Sigmoid colon (tissue), 7 donors: ENCODE results near the gene ASPSCR1. TPM values are rescaled to one million over a fixed set of nuclear protein-coding genes. Genes with fewer than 3 reads are reported as not detected.

Experiments
- DNase-seq: peaks from one replicate; pipeline ENCODE4 v3.0.0-alpha.2; 2019
- H3K27ac ChIP-seq, 4 donors: fragments of 200-600 bp; sonication (generic); one replicate each; pipeline ENCODE4 v1.5.1; 2016 to 2019; ENCODE audit warnings: mild to moderate bottlenecking in 1 of 4
- H3K27me3 ChIP-seq, 3 donors: fragments of 200-600 bp; sonication (generic); one replicate each; pipeline ENCODE4 v1.5.1; 2019; ENCODE audit warnings: mild to moderate bottlenecking in 1 of 3
- H3K36me3 ChIP-seq, 4 donors: fragments of 200-600 bp; sonication (generic); one replicate each; pipeline ENCODE4 v1.5.1; 2016 to 2019
- H3K4me1 ChIP-seq, 4 donors: fragments of 200-600 bp; sonication (generic); one replicate each; pipeline ENCODE4 v1.5.1; 2017 to 2019
- H3K4me3 ChIP-seq, 4 donors: fragments of 200-600 bp; sonication (generic); one replicate each; pipeline ENCODE4 v1.5.1; 2017 to 2019; ENCODE audit warnings: mild to moderate bottlenecking in 2 of 4, moderate library complexity in 1 of 4
- H3K9me3 ChIP-seq, 4 donors: fragments of 200-600 bp in 3 of 4; sonication (generic) in 3 of 4; one replicate each; pipeline versions ENCODE4 v1.5.1 to v1.6.1; 2013 to 2019
- EP300 ChIP-seq, 4 donors: sonication (generic); formaldehyde crosslinking; IDR thresholded peaks; one replicate each; pipeline ENCODE4 v1.6.1; 2017; ENCODE audit warnings: antibody characterized with exemption in 4 of 4
- POLR2A ChIP-seq, 2 donors: fragments of 450-650 bp; IDR thresholded peaks; one replicate each; pipeline ENCODE4 v1.6.1; 2016; ENCODE audit warnings: antibody characterized with exemption in 2 of 2, mild to moderate bottlenecking in 2 of 2, moderate library complexity in 2 of 2
- POLR2AphosphoS5 ChIP-seq, 4 donors: sonication (generic); formaldehyde crosslinking; IDR thresholded peaks; one replicate each; pipeline ENCODE4 v1.6.1; 2017; ENCODE audit warnings: antibody characterized with exemption in 4 of 4
- WGBS, 2 donors: extraction: QIAGEN DNeasy Blood & Tissue Kit; methylation state at CpG; one replicate each; pipeline ENCODE4 v1.1.7; 2013; 5-methylcytosine and 5-hydroxymethylcytosine counted together
- intact Hi-C: fragments of 100-400 bp; cut with DNase I; formaldehyde crosslinking; loops from one replicate; pipeline ENCODE4 v1.15.1; 2023
- polyA plus RNA-seq, 3 donors: library from polyadenylated mRNA; stranded (reverse); fragments of 200-250 nt; gene quantifications; one replicate each; pipeline ENCODE4 v1.2.3, GENCODE V29; 2013
- total RNA-seq, 4 donors: library from RNA; depleted of rRNA; stranded (reverse); fragments of >200 nt; gene quantifications; one replicate each; pipeline ENCODE4 v1.1.0, GENCODE V29; 2016
- TF ChIP-seq, protein P1 (sequence below), 4 experiments: fragments of 450-650 bp in 3 of 4; fragments of 200-600 bp in 1 of 4; IDR thresholded peaks; one replicate each; pipeline ENCODE4 v1.5.1; 2016 to 2019; ENCODE audit warnings: antibody characterized with exemption in 4 of 4, mild to moderate bottlenecking in 3 of 4, moderate library complexity in 2 of 4
- donor health status: healthy with polysubstance abuse.
- donor health status: Bipolar disorder and iron deficiency.
- donor health status: healthy.

ASPSCR1 gene
- total and polyA plus RNA-seq, 7 donors = 9.3 to 35.9 (median 23.4) TPM

DNA sequence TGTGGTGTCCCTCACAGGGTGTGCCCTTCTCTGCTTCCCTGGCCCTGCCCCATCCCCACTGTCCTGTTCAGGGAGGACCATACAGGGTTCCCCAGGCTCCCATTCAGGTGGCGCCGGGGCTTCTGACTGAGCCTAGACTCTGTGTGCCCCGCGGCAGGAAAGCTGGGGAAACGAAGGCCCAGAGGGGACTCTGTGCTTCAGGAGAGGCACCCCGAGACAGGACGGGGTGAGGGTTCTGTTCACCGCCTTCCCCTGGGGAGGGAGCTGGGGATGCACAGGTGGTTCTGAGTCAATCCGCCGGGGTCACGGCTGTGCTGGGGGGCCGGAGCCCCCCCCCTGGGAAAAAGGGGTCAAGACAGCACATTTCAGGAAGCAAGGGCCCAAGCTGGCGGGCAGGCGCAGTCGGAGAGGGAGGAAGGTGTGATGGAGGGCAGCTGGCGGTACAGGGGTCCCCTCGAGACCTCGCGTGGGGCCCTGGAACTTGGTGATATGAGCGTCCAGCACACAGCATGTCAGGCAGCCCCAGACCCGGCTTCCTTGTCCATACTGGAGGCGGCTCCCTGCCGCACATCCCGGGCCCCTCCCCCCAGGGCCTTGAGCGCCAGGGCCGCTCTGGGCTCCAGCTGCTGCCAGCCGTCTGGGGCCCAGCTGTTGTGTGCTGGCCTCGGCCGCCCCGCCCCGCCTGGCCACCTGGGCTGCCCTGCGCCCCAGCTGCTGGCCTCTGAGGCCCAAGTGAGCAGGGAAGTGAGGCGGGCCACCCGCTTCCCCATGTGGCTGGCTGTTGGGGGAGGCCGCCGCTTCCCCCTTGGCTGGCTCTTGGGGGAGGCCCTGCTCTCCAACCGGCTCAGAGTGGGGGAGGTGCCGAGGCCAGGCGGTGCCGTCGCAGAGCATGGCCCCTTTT lies 10.8 kb upstream of the ASPSCR1 start:
- TF ChIP-seq, protein P1, sequence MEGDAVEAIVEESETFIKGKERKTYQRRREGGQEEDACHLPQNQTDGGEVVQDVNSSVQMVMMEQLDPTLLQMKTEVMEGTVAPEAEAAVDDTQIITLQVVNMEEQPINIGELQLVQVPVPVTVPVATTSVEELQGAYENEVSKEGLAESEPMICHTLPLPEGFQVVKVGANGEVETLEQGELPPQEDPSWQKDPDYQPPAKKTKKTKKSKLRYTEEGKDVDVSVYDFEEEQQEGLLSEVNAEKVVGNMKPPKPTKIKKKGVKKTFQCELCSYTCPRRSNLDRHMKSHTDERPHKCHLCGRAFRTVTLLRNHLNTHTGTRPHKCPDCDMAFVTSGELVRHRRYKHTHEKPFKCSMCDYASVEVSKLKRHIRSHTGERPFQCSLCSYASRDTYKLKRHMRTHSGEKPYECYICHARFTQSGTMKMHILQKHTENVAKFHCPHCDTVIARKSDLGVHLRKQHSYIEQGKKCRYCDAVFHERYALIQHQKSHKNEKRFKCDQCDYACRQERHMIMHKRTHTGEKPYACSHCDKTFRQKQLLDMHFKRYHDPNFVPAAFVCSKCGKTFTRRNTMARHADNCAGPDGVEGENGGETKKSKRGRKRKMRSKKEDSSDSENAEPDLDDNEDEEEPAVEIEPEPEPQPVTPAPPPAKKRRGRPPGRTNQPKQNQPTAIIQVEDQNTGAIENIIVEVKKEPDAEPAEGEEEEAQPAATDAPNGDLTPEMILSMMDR (IDR thresholded peaks at IDR 0.05) = no peak
- no peak for TF ChIP-seq POLR2A (IDR thresholded peaks at IDR 0.05)
- peak; percentile 13 to 72 (median 48) for TF ChIP-seq POLR2AphosphoS5 (IDR thresholded peaks at IDR 0.05)
- Histone ChIP-seq H3K27me3 (peaks cover 12 to 28% (median 20%) of the 10 kb centered on the region in 3 donors), H3K4me3 (no peak overlapping the region), H3K9me3 (no peaks in the 10 kb centered on the region), H3K36me3 (no peaks in the 10 kb centered on the region), H3K4me1 (peaks cover 0 to 28% (median 23%) of the 10 kb centered on the region in 4 donors), H3K27ac (peak overlapping the region in 3 of 4 donors; percentile 28 to 46 (median 29))
- intact Hi-C loops = no loop called here
- peak; percentile 80 for DNase-seq
- 36 to 38% methylated on average over 41 of the region's 41 CpGs for WGBS, 2 donors

DNA sequence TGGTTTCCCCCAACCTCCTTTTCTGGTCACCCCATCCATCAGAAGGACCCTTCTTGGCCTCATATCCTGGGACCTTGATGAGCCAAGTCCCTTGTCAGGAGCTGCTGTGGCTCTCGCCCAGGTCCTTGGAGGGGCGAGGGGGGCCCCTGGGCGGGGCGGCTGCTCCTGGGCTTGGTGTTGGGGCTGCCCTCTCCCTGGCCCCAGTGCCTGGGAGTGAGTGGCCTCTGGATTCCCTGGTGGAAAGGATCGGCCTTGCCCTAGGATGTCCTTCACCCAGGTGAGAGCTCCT lies 10.2 kb upstream of the ASPSCR1 start:
- Histone ChIP-seq H3K27ac (peak overlapping the region in 3 of 4 donors; percentile 28 to 46 (median 29)), H3K36me3 (no peaks in the 10 kb centered on the region), H3K4me1 (peaks cover 0 to 24% (median 18%) of the 10 kb centered on the region in 4 donors), H3K4me3 (no peak overlapping the region), H3K9me3 (no peaks in the 10 kb centered on the region), H3K27me3 (peaks cover 6 to 22% (median 14%) of the 10 kb centered on the region in 3 donors)
- 24 to 31% methylated on average over 5 of the region's 5 CpGs for WGBS, 2 donors
- DNase-seq = no peak
- intact Hi-C loops = no loop called here
- TF ChIP-seq POLR2AphosphoS5 (IDR thresholded peaks at IDR 0.05) (no peak), EP300 (IDR thresholded peaks at IDR 0.05) (no peak), POLR2A (IDR thresholded peaks at IDR 0.05) (no peak)
- TF ChIP-seq, protein P1 (IDR thresholded peaks at IDR 0.05) = no peak

DNA sequence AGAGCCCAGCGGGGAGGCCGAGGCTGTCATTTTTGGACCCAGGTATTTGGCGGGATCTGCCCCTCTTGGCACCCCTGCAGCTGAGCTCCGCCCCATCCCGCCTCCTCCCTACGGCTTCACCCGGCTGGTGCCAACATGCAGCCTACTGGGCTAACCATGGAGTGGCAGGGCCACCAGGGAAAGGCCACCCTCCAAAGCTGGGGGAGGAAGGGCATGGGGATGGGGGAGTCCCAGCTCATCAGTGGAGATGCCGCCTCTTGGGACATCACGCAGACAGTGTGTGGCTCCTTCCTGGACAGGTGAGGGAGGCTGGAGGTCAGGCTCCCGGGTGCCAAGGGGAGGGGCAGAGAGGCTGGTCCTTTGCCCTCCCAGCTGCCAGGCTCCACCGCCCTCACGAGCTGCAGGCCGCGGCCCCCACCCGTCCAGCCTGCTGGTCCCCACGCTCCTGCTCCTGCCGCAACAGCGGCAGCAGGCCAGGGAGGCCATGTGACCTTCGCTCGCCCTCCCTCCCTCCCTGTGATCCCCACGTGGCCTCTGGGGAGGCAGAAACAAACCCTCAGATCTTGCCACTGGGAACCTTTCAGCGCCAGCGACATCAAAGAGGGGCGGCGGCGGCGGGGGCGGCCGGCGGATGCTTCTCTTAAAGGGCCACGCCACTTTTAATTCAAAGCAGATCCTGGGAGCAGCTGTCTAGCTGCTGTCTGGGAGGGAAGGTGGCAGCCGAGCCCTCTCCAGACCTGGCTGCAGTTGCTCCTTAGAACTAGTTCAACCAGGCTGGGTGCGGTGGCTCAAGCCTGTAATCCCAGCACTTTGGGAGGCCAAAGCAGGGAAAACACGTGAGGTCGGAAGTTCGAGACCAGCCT lies 9.7 kb upstream of the ASPSCR1 start:
- Histone ChIP-seq H3K4me1 (peaks cover 0 to 24% (median 18%) of the 10 kb centered on the region in 4 donors), H3K27me3 (peaks cover under 1 to 17% (median 8%) of the 10 kb centered on the region in 3 donors), H3K27ac (peak overlapping the region in 3 of 4 donors; percentile 28 to 46 (median 29)), H3K9me3 (no peaks in the 10 kb centered on the region), H3K4me3 (peak overlapping the region in 3 of 4 donors; percentile 6 to 30 (median 29)), H3K36me3 (no peaks in the 10 kb centered on the region)
- 5 to 10% methylated on average over 36 of the region's 36 CpGs for WGBS, 2 donors
- intact Hi-C loops = no loop called here
- peak; percentile 93 for DNase-seq
- no peak for TF ChIP-seq POLR2A (IDR thresholded peaks at IDR 0.05)
- peak in 1 of 4 donors; percentile 22 for TF ChIP-seq EP300 (IDR thresholded peaks at IDR 0.05)
- TF ChIP-seq, protein P1 (IDR thresholded peaks at IDR 0.05) = no peak
- TF ChIP-seq POLR2AphosphoS5 (IDR thresholded peaks at IDR 0.05) = peak in 1 of 4 donors; percentile 66

DNA sequence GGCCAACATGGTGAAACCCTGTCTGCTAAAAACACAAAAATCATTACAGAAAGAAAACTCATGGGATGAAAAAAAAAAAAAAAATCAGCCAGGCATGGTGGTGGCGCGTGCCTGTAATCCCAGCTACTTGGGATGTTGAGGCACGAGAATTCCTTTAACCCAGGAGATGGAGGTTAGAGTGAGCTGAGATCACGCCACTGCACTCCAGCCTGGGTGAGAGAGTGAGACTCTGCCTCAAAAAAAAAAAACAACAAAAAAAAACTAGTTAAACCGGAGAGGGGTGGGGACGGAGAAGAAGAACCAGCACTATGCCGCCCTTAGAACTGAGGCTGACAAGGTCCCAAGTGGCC lies 9.1 kb upstream of the ASPSCR1 start:
- Histone ChIP-seq H3K36me3 (no peaks in the 10 kb centered on the region), H3K4me1 (peaks cover 0 to 24% (median 18%) of the 10 kb centered on the region in 4 donors), H3K27ac (no peak overlapping the region), H3K9me3 (no peaks in the 10 kb centered on the region), H3K4me3 (peak overlapping the region in 3 of 4 donors; percentile 6 to 30 (median 29)), H3K27me3 (peaks cover 0 to 10% (median 3%) of the 10 kb centered on the region in 3 donors)
- DNase-seq = no peak
- intact Hi-C loops = no loop called here
- no peak for TF ChIP-seq POLR2A (IDR thresholded peaks at IDR 0.05)
- no peak for TF ChIP-seq EP300 (IDR thresholded peaks at IDR 0.05)
- TF ChIP-seq POLR2AphosphoS5 (IDR thresholded peaks at IDR 0.05) = no peak
- TF ChIP-seq, protein P1 (IDR thresholded peaks at IDR 0.05) = no peak
- 33 to 61% methylated on average over 7 of the region's 7 CpGs for WGBS, 2 donors
